ENCODE results near the gene HHATL. TPM values are rescaled to one million over a fixed set of nuclear protein-coding genes. Genes with fewer than 3 reads are reported as not detected.

HHATL gene
- polyA plus RNA-seq, 3 donors = not detected

DNA sequence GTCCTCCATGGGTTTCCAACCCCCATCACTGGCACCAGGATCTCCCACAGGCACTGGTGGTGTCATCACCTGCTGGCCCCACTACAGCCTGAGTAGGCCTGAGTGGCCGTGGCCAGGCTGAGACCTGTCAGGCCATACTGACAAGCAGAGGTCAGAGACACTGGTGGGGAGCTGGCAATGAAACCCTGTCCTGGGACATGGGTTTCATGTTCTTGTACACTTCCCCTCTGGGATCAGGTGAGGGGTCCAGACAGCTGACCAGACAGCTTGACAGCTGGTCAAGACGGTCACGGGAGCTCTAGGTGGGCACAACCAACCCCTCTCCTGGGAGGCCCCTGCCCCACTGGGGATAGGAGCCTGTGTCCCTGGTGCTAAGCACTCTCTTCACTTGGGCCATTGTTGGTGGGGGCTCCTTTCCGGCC is 36.0 kb downstream of the HHATL start:
- Mint-ChIP-seq H3K9me3 (peaks cover 2 to 8% (median 5%) of the 10 kb centered on the region in 7 donors), H3K27ac (no peak overlapping the region), H3K36me3 (peaks cover 6 to 21% of the 10 kb centered on the region in 2 donors), H3K4me3 (no peak overlapping the region), H3K4me1 (peaks cover 7% of the 10 kb centered on the region), H3K27me3 (ENCODE audit: low read depth in 3 of 3) (peaks cover 1 to 12% (median 4%) of the 10 kb centered on the region in 3 donors)
- H3K4me3 ChIP-seq (replicated peaks in 1 of 3; ENCODE audit: low read depth in 2 of 3, low read length in 3 of 3) = no peak overlapping the region
- H3K27ac ChIP-seq (ENCODE audit: low read depth in 1 of 2, low read length in 2 of 2) = no peak overlapping the region
- 100% methylated on average over 1 of the region's 4 CpGs for WGBS (ENCODE audit: insufficient coverage)
- H3K36me3 ChIP-seq (replicated peaks in 1 of 2; ENCODE audit: control insufficient read depth in 1 of 2, insufficient read depth in 2 of 2, low read length in 2 of 2) = peaks cover 2 to 14% of the 10 kb centered on the region in 2 donors
- H3K4me2 ChIP-seq (replicated peaks; ENCODE audit: extremely low read depth, low read length, poor library complexity, severe bottlenecking) = no peak overlapping the region
- H3K9me3 ChIP-seq (replicated peaks in 1 of 2; ENCODE audit: control insufficient read depth in 1 of 2, insufficient read depth in 1 of 2, low read length in 2 of 2) = peaks cover 0 to 10% of the 10 kb centered on the region in 2 donors
- no peaks in the 10 kb centered on the region for H3K79me2 ChIP-seq (ENCODE audit: insufficient read depth, low read length)
- peaks cover 0 to 4% of the 10 kb centered on the region in 2 donors for H3K4me1 ChIP-seq (ENCODE audit: control insufficient read depth in 1 of 2, insufficient read depth in 2 of 2, low read length in 2 of 2)
- no peak overlapping the region for H3K9ac ChIP-seq (ENCODE audit: insufficient read depth, low read length, poor library complexity, severe bottlenecking)
- no peaks in the 10 kb centered on the region for H4K20me1 ChIP-seq (ENCODE audit: insufficient read depth, low read length)
- H3K27me3 ChIP-seq (ENCODE audit: control insufficient read depth in 2 of 2, insufficient read depth in 2 of 2, low read length in 2 of 2) = no peaks in the 10 kb centered on the region
- H2AFZ ChIP-seq (ENCODE audit: insufficient read depth, low read depth, low read length, poor library complexity, severe bottlenecking) = no peak overlapping the region
- DNase-seq = no peak
- TF ChIP-seq CTCF (IDR thresholded peaks at IDR 0.05) = no peak
- intact Hi-C loops (cut with micrococcal nuclease) = no loop called here

DNA sequence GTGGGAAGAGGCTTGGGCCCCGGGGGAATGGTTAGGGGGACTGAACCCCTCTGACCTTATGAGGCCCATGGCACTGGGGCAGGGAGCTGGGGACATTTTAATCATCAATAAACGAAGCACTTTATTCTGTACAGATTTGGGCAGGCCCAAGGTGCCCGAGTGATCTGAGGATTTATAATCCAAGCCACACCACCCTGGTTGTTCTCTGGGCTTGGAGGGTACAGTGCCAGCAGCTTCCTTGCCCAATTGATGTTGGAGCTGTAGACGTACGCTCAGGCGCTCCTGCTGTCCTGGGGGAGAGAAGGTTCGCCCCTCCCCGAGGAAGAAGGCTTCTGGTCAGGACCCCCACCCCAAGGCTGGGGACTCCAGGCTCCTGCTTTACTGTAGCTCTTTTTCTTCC is 36.6 kb downstream of the HHATL start:
- Mint-ChIP-seq H3K36me3 (peaks cover 11 to 27% of the 10 kb centered on the region in 2 donors), H3K4me1 (peaks cover 7% of the 10 kb centered on the region), H3K9me3 (peaks cover 2 to 8% (median 5%) of the 10 kb centered on the region in 7 donors), H3K27ac (no peak overlapping the region), H3K4me3 (no peak overlapping the region), H3K27me3 (ENCODE audit: low read depth in 3 of 3) (peaks cover 1 to 12% (median 4%) of the 10 kb centered on the region in 3 donors)
- 92% methylated on average over 2 of the region's 8 CpGs for WGBS (ENCODE audit: insufficient coverage)
- intact Hi-C loops (cut with micrococcal nuclease) = no loop called here
- H3K4me1 ChIP-seq (ENCODE audit: control insufficient read depth in 1 of 2, insufficient read depth in 2 of 2, low read length in 2 of 2) = peaks cover 0 to 4% of the 10 kb centered on the region in 2 donors
- H3K4me3 ChIP-seq (replicated peaks in 1 of 3; ENCODE audit: low read depth in 2 of 3, low read length in 3 of 3) = no peak overlapping the region
- H3K4me2 ChIP-seq (replicated peaks; ENCODE audit: extremely low read depth, low read length, poor library complexity, severe bottlenecking) = no peak overlapping the region
- H2AFZ ChIP-seq (ENCODE audit: insufficient read depth, low read depth, low read length, poor library complexity, severe bottlenecking) = no peak overlapping the region
- H3K9ac ChIP-seq (ENCODE audit: insufficient read depth, low read length, poor library complexity, severe bottlenecking) = no peak overlapping the region
- no peak for DNase-seq
- no peak overlapping the region for H3K27ac ChIP-seq (ENCODE audit: low read depth in 1 of 2, low read length in 2 of 2)
- H3K36me3 ChIP-seq (replicated peaks in 1 of 2; ENCODE audit: control insufficient read depth in 1 of 2, insufficient read depth in 2 of 2, low read length in 2 of 2) = peaks cover 4 to 19% of the 10 kb centered on the region in 2 donors
- H3K79me2 ChIP-seq (ENCODE audit: insufficient read depth, low read length) = no peaks in the 10 kb centered on the region
- peaks cover under 1% of the 10 kb centered on the region for H4K20me1 ChIP-seq (ENCODE audit: insufficient read depth, low read length)
- H3K27me3 ChIP-seq (ENCODE audit: control insufficient read depth in 2 of 2, insufficient read depth in 2 of 2, low read length in 2 of 2) = no peaks in the 10 kb centered on the region
- TF ChIP-seq CTCF (IDR thresholded peaks at IDR 0.05) = no peak
- peaks cover 0 to 10% of the 10 kb centered on the region in 2 donors for H3K9me3 ChIP-seq (replicated peaks in 1 of 2; ENCODE audit: control insufficient read depth in 1 of 2, insufficient read depth in 1 of 2, low read length in 2 of 2)

Measured in CD14-positive monocyte (primary cell).